GM10847 (cell line): ENCODE results near the gene CCDC7.

Experiments
- POLR2A ChIP-seq: IDR thresholded peaks from 2 replicates; pipeline ENCODE4 v1.6.1; 2011; ENCODE audit not compliant: insufficient read length; ENCODE audit errors: extremely low read depth

The CCDC7 gene

DNA sequence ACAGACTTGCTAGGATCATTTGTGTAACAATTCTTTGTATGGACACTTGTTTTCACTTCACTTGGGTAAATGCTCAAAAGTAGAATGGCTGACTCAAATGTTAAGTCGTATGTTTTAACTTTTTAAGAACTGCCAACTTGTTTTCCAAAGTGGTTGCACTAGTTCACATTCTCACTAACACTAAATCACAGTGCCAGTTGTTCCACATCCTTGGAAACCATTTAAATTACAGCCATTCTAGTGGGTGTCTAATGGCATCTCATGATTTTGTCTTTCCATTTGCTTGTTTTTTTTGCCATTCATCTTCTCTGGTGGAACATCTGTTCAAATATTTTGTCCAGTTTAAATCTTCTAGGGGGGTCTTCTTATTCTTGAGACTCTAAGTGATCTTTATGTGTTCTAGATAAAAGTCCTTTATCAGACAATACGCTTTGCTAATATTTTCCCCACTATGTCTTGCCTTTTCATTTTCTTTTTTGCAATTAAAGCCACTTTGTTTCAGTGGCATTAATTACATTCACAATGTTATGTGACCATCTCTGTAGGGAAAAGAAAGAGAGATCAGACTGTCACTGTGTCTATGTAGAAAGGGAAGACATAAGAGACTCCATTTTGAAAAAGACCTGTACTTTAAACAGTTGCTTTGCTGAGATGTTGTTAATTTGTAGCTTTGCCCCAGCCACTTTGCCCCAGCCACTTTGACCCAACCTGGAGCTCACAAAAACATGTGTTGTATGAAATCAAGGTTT is 448.1 kb downstream of the CCDC7 start:
- no peak for TF ChIP-seq POLR2A

DNA sequence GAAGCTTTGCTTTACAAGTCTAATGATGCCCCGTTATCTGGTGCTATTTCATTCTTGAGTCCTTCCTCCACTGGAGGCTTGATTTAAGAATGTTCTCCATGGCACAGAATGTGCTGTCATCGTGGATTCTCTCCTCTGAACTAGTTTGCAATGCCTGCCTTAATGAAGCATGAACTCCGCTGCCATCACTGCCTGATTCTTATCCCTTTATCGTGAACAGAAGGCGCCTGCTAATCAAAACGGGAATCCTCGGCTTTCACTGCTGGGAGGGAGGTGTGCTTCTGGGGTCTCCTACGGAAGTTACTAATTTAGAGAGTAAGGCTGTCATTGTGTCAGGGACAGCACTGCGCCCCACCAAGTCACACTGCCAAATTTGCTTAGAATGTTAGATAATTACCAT is 455.9 kb downstream of the CCDC7 start:
- no peak for TF ChIP-seq POLR2A

DNA sequence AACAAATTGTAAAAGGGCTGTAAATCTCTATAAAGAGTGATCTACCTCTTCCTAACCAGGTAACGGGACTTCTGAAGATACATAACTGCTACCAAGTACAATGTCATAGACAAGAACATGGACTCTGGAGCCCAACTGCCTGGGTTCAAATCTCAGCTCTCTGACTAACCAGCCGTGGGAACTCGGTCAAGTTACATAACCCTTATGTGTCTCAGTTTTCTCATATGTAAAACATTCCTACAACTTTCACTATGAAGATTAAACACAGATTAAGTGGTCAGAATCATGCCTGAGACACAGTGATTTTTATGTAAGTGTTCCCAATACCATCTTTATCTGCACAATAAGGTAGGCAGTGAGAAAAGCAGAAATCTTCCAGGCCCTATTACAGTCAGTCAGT is 459.5 kb downstream of the CCDC7 start:
- TF ChIP-seq POLR2A, result no peak

DNA sequence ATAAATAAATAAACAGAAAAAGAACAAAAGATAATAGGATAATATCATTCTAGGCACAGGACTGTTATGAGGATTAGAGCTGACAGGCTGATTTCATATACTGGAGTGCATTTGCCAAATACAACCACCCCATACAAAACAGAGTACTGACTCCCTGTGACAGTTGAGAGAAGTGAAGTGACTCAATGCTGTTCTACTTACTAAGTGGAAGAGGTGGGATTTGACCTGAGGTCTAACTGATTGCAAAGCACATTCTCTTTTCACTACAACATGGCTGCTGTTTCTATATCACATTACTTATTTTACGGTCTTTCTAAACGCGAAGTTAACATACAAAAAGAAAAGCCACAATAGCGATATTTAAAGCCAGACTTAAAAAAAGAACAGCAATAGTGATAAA is 460.7 kb downstream of the CCDC7 start:
- TF ChIP-seq POLR2A, result no peak

DNA sequence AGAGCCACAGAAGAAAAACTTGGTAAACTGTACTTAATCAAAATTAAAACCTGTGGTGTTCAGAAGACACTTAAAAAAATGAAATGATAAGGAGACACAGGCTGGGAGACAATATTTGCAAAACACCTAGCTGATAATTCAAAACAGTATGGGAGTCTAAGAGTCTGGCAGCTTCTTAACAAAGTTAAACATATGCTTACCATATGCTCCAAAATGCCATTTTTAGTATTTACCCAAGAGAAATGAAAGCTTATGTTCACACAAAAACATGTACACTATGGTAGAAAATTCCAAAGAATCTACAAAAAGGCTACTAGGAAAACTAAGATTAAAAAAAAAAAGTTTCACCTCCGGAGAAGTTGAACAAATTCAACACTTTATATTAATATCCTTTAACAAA is 463.5 kb downstream of the CCDC7 start:
- TF ChIP-seq POLR2A, result no peak

DNA sequence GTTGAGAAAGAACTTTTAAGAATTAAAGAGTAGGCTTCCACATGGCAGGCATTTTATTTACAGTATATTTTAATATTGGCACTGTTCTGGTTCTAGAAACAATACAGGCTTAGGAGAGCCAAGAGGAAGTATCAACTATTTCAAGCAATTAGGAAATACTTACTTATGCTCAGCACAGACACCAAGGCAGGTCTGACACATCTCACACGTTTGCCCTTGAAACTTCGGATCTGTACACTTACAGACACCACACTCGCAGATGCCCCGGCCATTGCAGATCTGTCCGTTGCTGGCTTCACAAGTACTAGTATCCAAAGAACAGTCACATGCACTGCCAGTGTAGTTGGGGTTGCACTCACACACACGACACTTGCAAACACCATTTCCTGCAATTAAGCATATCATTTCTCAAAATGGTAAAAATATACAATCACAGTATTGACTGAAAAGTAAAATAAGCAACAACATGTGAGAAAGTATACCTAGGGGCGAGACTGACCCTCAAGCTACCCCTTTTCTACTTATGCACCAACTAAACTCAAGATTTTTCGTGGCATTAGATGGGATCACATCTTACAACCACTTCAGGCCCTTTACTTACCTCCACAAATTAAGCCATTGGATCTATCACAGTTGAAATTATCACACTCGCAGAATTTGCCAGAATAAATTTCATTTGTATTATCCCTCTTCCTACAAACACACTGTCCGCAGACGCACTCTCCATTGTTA is 465.5 kb downstream of the CCDC7 start:
- TF ChIP-seq POLR2A, result no peak

DNA sequence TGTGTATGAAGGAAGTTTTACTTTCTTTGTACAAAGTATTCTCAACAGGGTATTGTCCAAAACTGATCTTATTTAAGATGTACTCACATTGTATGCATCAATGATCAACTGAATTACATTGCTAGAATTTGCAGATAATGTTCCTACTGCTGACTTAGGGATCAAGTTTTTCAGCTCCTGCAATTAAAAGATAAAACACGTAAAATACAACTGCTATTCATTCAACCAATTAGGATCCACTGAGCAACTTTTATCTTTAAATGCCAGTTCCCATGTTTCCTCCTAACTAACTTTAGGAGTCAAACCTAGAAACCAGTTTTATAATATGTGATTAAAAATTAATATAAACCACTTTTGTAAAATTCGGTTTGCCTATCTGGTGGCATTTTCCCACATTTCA is 476.2 kb downstream of the CCDC7 start:
- TF ChIP-seq POLR2A, result no peak

DNA sequence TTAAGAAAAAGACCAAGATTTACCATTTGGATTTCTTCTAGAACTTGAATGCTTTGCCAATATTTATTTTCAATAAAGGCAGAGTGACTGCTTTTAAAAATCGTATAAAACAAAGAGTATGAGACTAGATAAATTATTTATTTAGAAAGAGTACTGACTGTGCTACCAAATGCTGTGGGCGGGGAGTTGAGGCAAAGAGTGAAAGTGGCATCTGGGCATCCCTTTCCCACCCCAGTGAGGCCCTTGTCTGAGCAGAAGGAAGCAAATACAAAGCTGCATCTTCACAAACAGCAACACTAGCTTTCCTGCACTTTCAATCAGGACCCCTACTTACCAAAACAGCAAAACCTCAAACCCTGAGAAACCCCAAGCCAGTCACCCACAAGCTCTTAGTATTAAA is 477.2 kb downstream of the CCDC7 start:
- TF ChIP-seq POLR2A, result no peak

DNA sequence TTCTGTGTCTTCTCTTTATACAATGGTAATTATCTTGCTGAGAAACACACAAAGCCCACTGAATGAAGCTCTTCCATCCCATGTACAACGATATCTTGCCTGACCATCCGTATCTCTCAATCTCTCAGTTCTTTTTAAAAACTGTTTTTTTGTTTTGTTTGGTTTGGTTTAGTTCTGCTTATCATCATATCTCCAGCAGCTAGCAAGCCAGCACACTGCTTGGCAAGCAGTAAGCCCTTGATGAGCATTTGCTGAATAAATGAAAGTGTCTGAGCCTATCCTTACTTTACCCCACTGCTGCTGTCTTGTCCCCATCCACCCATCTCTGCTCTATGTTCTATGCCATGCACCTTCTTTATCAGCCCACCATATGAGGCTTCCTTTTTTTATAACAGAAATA is 477.9 kb downstream of the CCDC7 start:
- TF ChIP-seq POLR2A, result no peak
